Measurements from ENCODE around the gene BCCIP.

DNA sequence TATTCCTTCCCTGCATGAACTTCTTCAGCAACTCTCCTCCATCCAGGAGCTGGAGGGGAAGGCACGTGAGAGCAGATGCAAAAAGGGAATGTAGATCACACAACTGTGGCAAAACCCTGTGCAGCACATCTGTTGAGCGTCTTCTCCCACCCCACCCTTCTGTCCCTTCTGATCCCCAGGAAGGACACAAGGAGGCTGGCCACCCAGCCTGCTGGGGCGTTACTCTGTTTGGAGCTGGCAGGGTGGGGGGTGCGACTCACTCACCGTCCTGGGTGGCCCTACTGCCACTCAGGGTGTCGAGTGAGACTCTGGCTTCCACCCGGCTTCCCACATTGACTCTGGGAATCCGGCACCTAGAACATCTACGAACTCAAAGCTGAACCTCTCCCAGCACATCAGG lies 37.6 kb upstream of the BCCIP start:
- TF ChIP-seq, protein P1, sequence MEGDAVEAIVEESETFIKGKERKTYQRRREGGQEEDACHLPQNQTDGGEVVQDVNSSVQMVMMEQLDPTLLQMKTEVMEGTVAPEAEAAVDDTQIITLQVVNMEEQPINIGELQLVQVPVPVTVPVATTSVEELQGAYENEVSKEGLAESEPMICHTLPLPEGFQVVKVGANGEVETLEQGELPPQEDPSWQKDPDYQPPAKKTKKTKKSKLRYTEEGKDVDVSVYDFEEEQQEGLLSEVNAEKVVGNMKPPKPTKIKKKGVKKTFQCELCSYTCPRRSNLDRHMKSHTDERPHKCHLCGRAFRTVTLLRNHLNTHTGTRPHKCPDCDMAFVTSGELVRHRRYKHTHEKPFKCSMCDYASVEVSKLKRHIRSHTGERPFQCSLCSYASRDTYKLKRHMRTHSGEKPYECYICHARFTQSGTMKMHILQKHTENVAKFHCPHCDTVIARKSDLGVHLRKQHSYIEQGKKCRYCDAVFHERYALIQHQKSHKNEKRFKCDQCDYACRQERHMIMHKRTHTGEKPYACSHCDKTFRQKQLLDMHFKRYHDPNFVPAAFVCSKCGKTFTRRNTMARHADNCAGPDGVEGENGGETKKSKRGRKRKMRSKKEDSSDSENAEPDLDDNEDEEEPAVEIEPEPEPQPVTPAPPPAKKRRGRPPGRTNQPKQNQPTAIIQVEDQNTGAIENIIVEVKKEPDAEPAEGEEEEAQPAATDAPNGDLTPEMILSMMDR (IDR thresholded peaks at IDR 0.05; ENCODE audit: insufficient read depth, low read depth, low read length), result no peak
- TF ChIP-seq EZH2 (IDR thresholded peaks at IDR 0.05; ENCODE audit: insufficient read depth, low read length), result no peak

Measured in astrocyte (in vitro differentiated cells and primary cell).